ENCODE results near the gene EFCAB11. TPM values are rescaled to one million over a fixed set of nuclear protein-coding genes. Genes with fewer than 3 reads are reported as not detected.

The EFCAB11 gene
- polyA plus RNA-seq, 5 donors = 9.0 to 18.1 (median 15.2) TPM

- DNase-seq = no peak
Measured at GRCh38 chr14:89826596-89826995, 127.9 kb downstream of the EFCAB11 start.

- no peak for DNase-seq
Measured at GRCh38 chr14:89823743-89824142, 130.8 kb downstream of the EFCAB11 start.

- DNase-seq = no peak
Measured at GRCh38 chr14:89814126-89814525, 140.4 kb downstream of the EFCAB11 start.

- no peak for DNase-seq
Measured at GRCh38 chr14:89813617-89814031, 140.9 kb downstream of the EFCAB11 start.

- DNase-seq = no peak
Measured at GRCh38 chr14:89811954-89812575, 142.5 kb downstream of the EFCAB11 start.

- DNase-seq = no peak
Measured at GRCh38 chr14:89810101-89810500, 144.4 kb downstream of the EFCAB11 start.

- no peak for DNase-seq
Measured at GRCh38 chr14:89807892-89808291, 146.6 kb downstream of the EFCAB11 start.

GRCh38 chr14:89807151-89807550 is 147.4 kb downstream of the EFCAB11 start:
- no peak for DNase-seq

GRCh38 chr14:89806451-89806850 is 148.1 kb downstream of the EFCAB11 start:
- no peak for DNase-seq

- DNase-seq = no peak
Measured at GRCh38 chr14:89805501-89805900, 149.0 kb downstream of the EFCAB11 start.

GRCh38 chr14:89803542-89803941 is 151.0 kb downstream of the EFCAB11 start:
- no peak for DNase-seq

- DNase-seq = no peak
Measured at GRCh38 chr14:89801136-89801535, 153.4 kb downstream of the EFCAB11 start.

GRCh38 chr14:89798212-89798773 is 156.2 kb downstream of the EFCAB11 start:
- DNase-seq = no peak

GRCh38 chr14:89797148-89797547 is 157.4 kb downstream of the EFCAB11 start:
- no peak for DNase-seq

GRCh38 chr14:89794096-89794495 is 160.4 kb downstream of the EFCAB11 start:
- no peak for DNase-seq

GRCh38 chr14:89793367-89793716 is 161.2 kb downstream of the EFCAB11 start:
- no peak for DNase-seq

- no peak for DNase-seq
Measured at GRCh38 chr14:89792489-89793366, 161.8 kb downstream of the EFCAB11 start.

- DNase-seq = no peak
Measured at GRCh38 chr14:89787525-89787924, 167.0 kb downstream of the EFCAB11 start.

- no peak for DNase-seq
Measured at GRCh38 chr14:89781046-89781445, 173.5 kb downstream of the EFCAB11 start.

GRCh38 chr14:89779707-89780106 is 174.8 kb downstream of the EFCAB11 start:
- DNase-seq = no peak

- no peak for DNase-seq
Measured at GRCh38 chr14:89775946-89776345, 178.6 kb downstream of the EFCAB11 start.

GRCh38 chr14:89775151-89775550 is 179.4 kb downstream of the EFCAB11 start:
- DNase-seq = no peak
